RWPE2 (cell line): Measurements from ENCODE around the gene AKAP6.
A peak's percentile ranks its signal among the peaks of the same experiment; 100 is the strongest.
"Not testable (repeated sequence)": the region's sequence is repeated elsewhere in the genome, so short reads cannot be mapped to it uniquely, and the experiment has no call there.

ENCODE experiments used
- ATAC-seq: fragments of 200-7000 bp; cut with Tn5 transposase; 3 replicates; pipeline ENCODE4 v1.9.1; 2021; ENCODE audit warnings: low read depth
- DNase-seq: peaks from one replicate; pipeline ENCODE4 v3.0.0-alpha.2; 2020; ENCODE audit warnings: low spot score
- H3K27ac ChIP-seq: fragments of 450-650 bp; 2 replicates; pipeline ENCODE4 v1.5.1; 2017; ENCODE audit warnings: mild to moderate bottlenecking; ENCODE audit not compliant: poor library complexity, severe bottlenecking
- H3K27me3 ChIP-seq: fragments of 250-450 bp; sonication (Bioruptor Pico); 2 replicates; pipeline ENCODE4 v1.5.1; 2021; ENCODE audit warnings: mild to moderate bottlenecking, moderate library complexity; ENCODE audit not compliant: insufficient read depth, poor library complexity, severe bottlenecking
- H3K36me3 ChIP-seq: fragments of 250-450 bp; sonication (Bioruptor Pico); 2 replicates; pipeline ENCODE4 v1.5.1; 2020; ENCODE audit warnings: low read depth, mild to moderate bottlenecking, moderate library complexity
- H3K4me1 ChIP-seq: fragments of 250-450 bp; sonication (Bioruptor Pico); 2 replicates; pipeline ENCODE4 v1.5.1; 2021; ENCODE audit warnings: mild to moderate bottlenecking, moderate library complexity; ENCODE audit not compliant: insufficient read depth, poor library complexity, severe bottlenecking
- H3K4me3 ChIP-seq: fragments of 250-450 bp; sonication (Bioruptor Pico); 2 replicates; pipeline ENCODE4 v1.5.1; 2021; ENCODE audit warnings: mild to moderate bottlenecking, moderate library complexity; ENCODE audit not compliant: severe bottlenecking
- H3K9me3 ChIP-seq: fragments of 250-450 bp; sonication (Bioruptor Pico); 2 replicates; pipeline ENCODE4 v1.5.1; 2021; ENCODE audit warnings: mild to moderate bottlenecking, moderate library complexity; ENCODE audit not compliant: severe bottlenecking
- CTCF ChIP-seq: fragments of 450-650 bp; IDR thresholded peaks from one replicate; pipeline ENCODE4 v1.5.1; 2017; ENCODE audit warnings: mild to moderate bottlenecking, moderate library complexity; ENCODE audit not compliant: poor library complexity, severe bottlenecking

The AKAP6 gene

GRCh38 chr14:32383364-32384009 lies 54.4 kb downstream of the AKAP6 start:
- no peak overlapping the region for H3K4me3 ChIP-seq
- TF ChIP-seq CTCF: no peak
- H3K36me3 ChIP-seq: no peaks in the 10 kb centered on the region
- H3K27ac ChIP-seq: peak overlapping the region; percentile 15
- peaks cover 17% of the 10 kb centered on the region for H3K4me1 ChIP-seq
- H3K9me3 ChIP-seq: no peaks in the 10 kb centered on the region
- DNase-seq: no peak
- ATAC-seq: peak; percentile 43
- H3K27me3 ChIP-seq: no peaks in the 10 kb centered on the region

GRCh38 chr14:32384464-32384863 lies 55.4 kb downstream of the AKAP6 start:
- Histone ChIP-seq H3K4me3 (no peak overlapping the region), H3K27ac (no peak overlapping the region), H3K9me3 (no peaks in the 10 kb centered on the region), H3K4me1 (peaks cover 17% of the 10 kb centered on the region), H3K36me3 (no peaks in the 10 kb centered on the region), H3K27me3 (no peaks in the 10 kb centered on the region)
- ATAC-seq (no peak), DNase-seq (no peak)
- no peak for TF ChIP-seq CTCF

GRCh38 chr14:32387295-32387694 lies 58.2 kb downstream of the AKAP6 start:
- H3K4me3 ChIP-seq, H3K27ac ChIP-seq, H3K9me3 ChIP-seq, H3K36me3 ChIP-seq, DNase-seq, H3K27me3 ChIP-seq, ATAC-seq: not testable (repeated sequence)
- peaks cover 10% of the 10 kb centered on the region for H3K4me1 ChIP-seq

GRCh38 chr14:32393119-32393518 lies 64.0 kb downstream of the AKAP6 start:
- no peaks in the 10 kb centered on the region for H3K27me3 ChIP-seq
- ATAC-seq (no peak), DNase-seq (no peak)
- H3K9me3 ChIP-seq: no peaks in the 10 kb centered on the region
- H3K4me3 ChIP-seq: no peak overlapping the region
- no peak overlapping the region for H3K27ac ChIP-seq
- no peak for TF ChIP-seq CTCF
- H3K4me1 ChIP-seq: peaks cover 17% of the 10 kb centered on the region
- no peaks in the 10 kb centered on the region for H3K36me3 ChIP-seq

GRCh38 chr14:32394038-32394437 lies 64.9 kb downstream of the AKAP6 start:
- Histone ChIP-seq H3K36me3 (no peaks in the 10 kb centered on the region), H3K4me3 (no peak overlapping the region), H3K27ac (no peak overlapping the region), H3K4me1 (peaks cover 25% of the 10 kb centered on the region), H3K9me3 (no peaks in the 10 kb centered on the region), H3K27me3 (no peaks in the 10 kb centered on the region)
- ATAC-seq (no peak), DNase-seq (no peak)
- no peak for TF ChIP-seq CTCF
